B cell (primary cell): Measurements from ENCODE around the gene CHTF8. TPM values are rescaled to one million over a fixed set of nuclear protein-coding genes. Genes with fewer than 3 reads are reported as not detected.

Experiments used
- ATAC-seq: fragments of 200-7000 bp; cut with Tn5 transposase; one replicate; pipeline ENCODE4 v1.10.0; 2021; ENCODE audit warnings: low read depth, mild to moderate bottlenecking, moderate number of reproducible peaks, moderate library complexity
- CTCF ChIA-PET: fragments of 350-600 bp; sonication (Branson Sonifier 250); formaldehyde crosslinking; loops from one replicate; lab custom pipeline; 2021; ENCODE audit warnings: antibody characterized with exemption, inconsistent platforms; lab: Charles Lee
- POLR2A ChIA-PET: fragments of 350-600 bp; sonication (Branson Sonifier 250); formaldehyde crosslinking; loops from one replicate; lab custom pipeline; 2021; ENCODE audit warnings: antibody characterized with exemption; lab: Charles Lee
- DNase-seq: peaks from one replicate; pipeline ENCODE4 v3.0.0; 2013
- H2AFZ ChIP-seq: 2 replicates; pipeline ENCODE4 v1.6.1; 2012; ENCODE audit warnings: mild to moderate bottlenecking, low read depth, low read length; ENCODE audit not compliant: insufficient read depth, poor library complexity, severe bottlenecking
- H3K27ac ChIP-seq, 2 donors: 1 replicate in 1 of 2; 2 replicates in 1 of 2; pipeline ENCODE4 v1.5.1; 2012 to 2013; ENCODE audit warnings: low read length in 2 of 2, mild to moderate bottlenecking in 2 of 2, moderate library complexity in 1 of 2
- H3K27me3 ChIP-seq, 4 experiments: fragments of 200-600 bp in 1 of 4; sonication (generic) in 1 of 4; replicated peaks in 1 of 4; 1 replicate in 2 of 4; 2 replicates in 2 of 4; pipeline versions ENCODE4 v1.6.1 to v1.7.0; 2013 to 2016; ENCODE audit warnings: low read length in 3 of 4, mild to moderate bottlenecking in 2 of 4, mixed read lengths in 1 of 4, moderate library complexity in 1 of 4; ENCODE audit not compliant: insufficient read depth in 4 of 4, control insufficient read depth in 3 of 4; ENCODE audit errors: control extremely low read depth in 1 of 4
- H3K36me3 ChIP-seq, 2 experiments: replicated peaks in 1 of 2; 1 replicate in 1 of 2; 2 replicates in 1 of 2; pipeline versions ENCODE4 v1.6.1 to v1.7.1; 2013; ENCODE audit warnings: low read length in 1 of 2; ENCODE audit not compliant: insufficient read depth in 2 of 2, control insufficient read depth in 1 of 2; ENCODE audit errors: control extremely low read depth in 1 of 2, extremely low read depth in 1 of 2
- H3K4me1 ChIP-seq, 2 donors: fragments of 200-600 bp in 1 of 2; sonication (generic) in 1 of 2; 1 replicate in 1 of 2; 2 replicates in 1 of 2; pipeline versions ENCODE4 v1.5.1 to v1.6.1; 2013 to 2017; ENCODE audit warnings: low read length in 2 of 2; ENCODE audit not compliant: control insufficient read depth in 2 of 2, insufficient read depth in 2 of 2
- H3K4me2 ChIP-seq: replicated peaks from 2 replicates; pipeline ENCODE3; 2012; ENCODE audit warnings: mild to moderate bottlenecking, low read depth, low read length; ENCODE audit not compliant: poor library complexity, severe bottlenecking
- H3K4me3 ChIP-seq, 5 experiments: fragments of 200-600 bp in 1 of 5; sonication (generic) in 1 of 5; 1 replicate in 3 of 5; 2 replicates in 2 of 5; pipeline versions ENCODE4 v1.5.1 to v1.7.0; 2011 to 2016; ENCODE audit warnings: low read length in 4 of 5, mild to moderate bottlenecking in 4 of 5, low read depth in 2 of 5, control low read depth in 1 of 5, moderate library complexity in 1 of 5; ENCODE audit not compliant: insufficient read depth in 1 of 5; ENCODE audit errors: control extremely low read depth in 1 of 5, extremely low read depth in 1 of 5
- H3K79me2 ChIP-seq: fragments of 200-600 bp; sonication (generic); one replicate; pipeline ENCODE4 v1.6.0; 2016; ENCODE audit warnings: low read length; ENCODE audit not compliant: control insufficient read depth, insufficient read depth
- H3K9ac ChIP-seq: fragments of 200-600 bp; sonication (generic); 2 replicates; pipeline ENCODE4 v1.6.1; 2017; ENCODE audit warnings: mild to moderate bottlenecking, low read length, moderate library complexity
- H3K9me3 ChIP-seq, 3 donors: one replicate each; pipeline versions ENCODE4 v1.6.1 to v1.7.1; 2013; ENCODE audit warnings: low read length in 2 of 3; ENCODE audit not compliant: control insufficient read depth in 2 of 3, insufficient read depth in 1 of 3; ENCODE audit errors: control extremely low read depth in 1 of 3
- H4K20me1 ChIP-seq: 2 replicates; pipeline ENCODE4 v1.6.0; 2012; ENCODE audit warnings: mild to moderate bottlenecking, low read length; ENCODE audit not compliant: insufficient read depth, control insufficient read depth, poor library complexity, severe bottlenecking
- H3K27ac Mint-ChIP-seq: one replicate; pipeline ENCODE4 v1.8.0; 2021; ENCODE audit warnings: mixed read lengths
- H3K27me3 Mint-ChIP-seq: one replicate; pipeline ENCODE4 v1.8.0; 2021; ENCODE audit warnings: mixed read lengths
- H3K4me1 Mint-ChIP-seq: one replicate; pipeline ENCODE4 v1.8.0; 2021; ENCODE audit warnings: mixed read lengths
- H3K4me3 Mint-ChIP-seq: one replicate; pipeline ENCODE4 v1.8.0; 2021; ENCODE audit warnings: mixed read lengths
- H3K9me3 Mint-ChIP-seq: one replicate; pipeline ENCODE4 v1.8.0; 2022; ENCODE audit warnings: mixed read lengths; ENCODE audit not compliant: insufficient read depth
- EZH2 ChIP-seq: IDR thresholded peaks from 2 replicates; pipeline ENCODE4 v1.6.1; 2012; ENCODE audit warnings: borderline replicate concordance, low read depth, mild to moderate bottlenecking, moderate library complexity, low read length; ENCODE audit not compliant: insufficient read depth, poor library complexity, severe bottlenecking
- WGBS: methylation state at CpG from one replicate; pipeline ENCODE4 v1.1.5; 2013; ENCODE audit warnings: missing lambda C conversion rate; ENCODE audit not compliant: insufficient coverage; 5-methylcytosine and 5-hydroxymethylcytosine counted together
- intact Hi-C: fragments of 100-400 bp; cut with micrococcal nuclease; formaldehyde crosslinking; loops from one replicate; pipeline ENCODE4 v1.10.0; 2022
- polyA plus RNA-seq: library from polyadenylated mRNA; depleted of rRNA; stranded (reverse); fragments of >200 nt; gene quantifications from 2 replicates; pipeline ENCODE4 v1.2.3, GENCODE V29; 2012
- total RNA-seq, 2 donors: library from RNA; stranded (reverse); fragments of 120-200 nt in 1 of 2; gene quantifications; 1 replicate in 1 of 2; 2 replicates in 1 of 2; pipeline versions ENCODE4 v1.2.3 to v1.2.4, GENCODE V29; 2013 to 2022
- TF ChIP-seq, protein P1 (sequence below): fragments of 200-600 bp; IDR thresholded peaks from one replicate; pipeline ENCODE4 v1.8.0; 2022; ENCODE audit warnings: antibody characterized with exemption, mild to moderate bottlenecking

CHTF8 gene
- total and polyA plus RNA-seq, 2 donors (not counting 1 experiment from before 2014, with no cell fraction given), result 65.0 to 112 TPM

DNA sequence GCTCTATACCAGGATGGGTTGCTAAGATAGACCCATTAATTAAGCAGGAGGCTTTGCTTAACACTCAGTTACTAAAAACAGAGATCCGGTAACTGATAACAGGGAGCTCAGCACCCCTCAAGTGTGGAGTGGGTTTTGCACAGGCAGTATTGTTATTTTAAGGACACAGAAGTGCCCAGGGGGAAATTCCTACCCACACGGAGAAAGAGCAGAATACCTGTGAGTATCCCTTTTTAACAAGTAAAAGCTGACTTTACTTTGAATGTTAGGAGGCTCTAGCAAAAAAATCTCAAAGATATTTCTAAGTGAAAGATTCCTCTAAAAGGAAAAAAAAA, 59.8 kb downstream of the CHTF8 start:
- no peaks in the 10 kb centered on the region for H4K20me1 ChIP-seq
- no peaks in the 10 kb centered on the region for H3K27me3 Mint-ChIP-seq
- ChIA-PET POLR2A (no interaction called here), CTCF (interaction anchor here (0.6 to 0.7 kb wide), 2 partner anchors 270 to 603 kb away, joined by 3 read pairs; no protein-coding TSS in a partner anchor)
- no peak overlapping the region for H3K4me3 ChIP-seq
- no CpG with 5 or more reads among the region's 2 CpGs for WGBS
- H3K27me3 ChIP-seq, result no peaks in the 10 kb centered on the region
- no peaks in the 10 kb centered on the region for H3K4me1 ChIP-seq
- no peak overlapping the region for H3K9ac ChIP-seq
- H3K27ac ChIP-seq, result no peak overlapping the region
- H3K9me3 ChIP-seq, result no peaks in the 10 kb centered on the region
- H3K4me2 ChIP-seq, result no peak overlapping the region
- TF ChIP-seq, protein P1, sequence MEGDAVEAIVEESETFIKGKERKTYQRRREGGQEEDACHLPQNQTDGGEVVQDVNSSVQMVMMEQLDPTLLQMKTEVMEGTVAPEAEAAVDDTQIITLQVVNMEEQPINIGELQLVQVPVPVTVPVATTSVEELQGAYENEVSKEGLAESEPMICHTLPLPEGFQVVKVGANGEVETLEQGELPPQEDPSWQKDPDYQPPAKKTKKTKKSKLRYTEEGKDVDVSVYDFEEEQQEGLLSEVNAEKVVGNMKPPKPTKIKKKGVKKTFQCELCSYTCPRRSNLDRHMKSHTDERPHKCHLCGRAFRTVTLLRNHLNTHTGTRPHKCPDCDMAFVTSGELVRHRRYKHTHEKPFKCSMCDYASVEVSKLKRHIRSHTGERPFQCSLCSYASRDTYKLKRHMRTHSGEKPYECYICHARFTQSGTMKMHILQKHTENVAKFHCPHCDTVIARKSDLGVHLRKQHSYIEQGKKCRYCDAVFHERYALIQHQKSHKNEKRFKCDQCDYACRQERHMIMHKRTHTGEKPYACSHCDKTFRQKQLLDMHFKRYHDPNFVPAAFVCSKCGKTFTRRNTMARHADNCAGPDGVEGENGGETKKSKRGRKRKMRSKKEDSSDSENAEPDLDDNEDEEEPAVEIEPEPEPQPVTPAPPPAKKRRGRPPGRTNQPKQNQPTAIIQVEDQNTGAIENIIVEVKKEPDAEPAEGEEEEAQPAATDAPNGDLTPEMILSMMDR, result no peak
- TF ChIP-seq EZH2, result no peak
- no peak overlapping the region for H3K27ac Mint-ChIP-seq
- no peak overlapping the region for H3K4me3 Mint-ChIP-seq
- H3K9me3 Mint-ChIP-seq, result no peaks in the 10 kb centered on the region
- DNase-seq (no peak), ATAC-seq (no peak)
- no peaks in the 10 kb centered on the region for H3K79me2 ChIP-seq
- H3K4me1 Mint-ChIP-seq, result no peaks in the 10 kb centered on the region
- intact Hi-C loops, result no loop called here
- H2AFZ ChIP-seq, result no peak overlapping the region
- no peaks in the 10 kb centered on the region for H3K36me3 ChIP-seq

- H3K4me3 Mint-ChIP-seq, result no peak overlapping the region
- no peak overlapping the region for H3K4me2 ChIP-seq
- no peaks in the 10 kb centered on the region for H4K20me1 ChIP-seq
- no peak overlapping the region for H3K27ac Mint-ChIP-seq
- no peak overlapping the region for H3K4me3 ChIP-seq
- no peaks in the 10 kb centered on the region for H3K9me3 Mint-ChIP-seq
- H3K79me2 ChIP-seq, result no peaks in the 10 kb centered on the region
- no peak overlapping the region for H2AFZ ChIP-seq
- H3K4me1 ChIP-seq, result no peaks in the 10 kb centered on the region
- ATAC-seq, result no peak
- TF ChIP-seq, protein P1, result no peak
- TF ChIP-seq EZH2, result no peak
- H3K27ac ChIP-seq, result no peak overlapping the region
- intact Hi-C loops, result no loop called here
- no peaks in the 10 kb centered on the region for H3K36me3 ChIP-seq
- no peaks in the 10 kb centered on the region for H3K27me3 Mint-ChIP-seq
- no peaks in the 10 kb centered on the region for H3K9me3 ChIP-seq
- no peak overlapping the region for H3K9ac ChIP-seq
- WGBS, result no CpG with 5 or more reads among the region's 3 CpGs
- H3K27me3 ChIP-seq, result no peaks in the 10 kb centered on the region
- no peaks in the 10 kb centered on the region for H3K4me1 Mint-ChIP-seq
- ChIA-PET POLR2A (no interaction called here), CTCF (no interaction called here)
- DNase-seq, result no peak
Observed at GRCh38 chr16:69071036-69071435, 61.4 kb downstream of the CHTF8 start.
